Measurements from ENCODE around the gene MESP2. TPM values are rescaled to one million over a fixed set of nuclear protein-coding genes. Genes with fewer than 3 reads are reported as not detected.

Gene MESP2
- total RNA-seq, 2 donors from 2014 or later, result 0.22 to 1.3 TPM

DNA sequence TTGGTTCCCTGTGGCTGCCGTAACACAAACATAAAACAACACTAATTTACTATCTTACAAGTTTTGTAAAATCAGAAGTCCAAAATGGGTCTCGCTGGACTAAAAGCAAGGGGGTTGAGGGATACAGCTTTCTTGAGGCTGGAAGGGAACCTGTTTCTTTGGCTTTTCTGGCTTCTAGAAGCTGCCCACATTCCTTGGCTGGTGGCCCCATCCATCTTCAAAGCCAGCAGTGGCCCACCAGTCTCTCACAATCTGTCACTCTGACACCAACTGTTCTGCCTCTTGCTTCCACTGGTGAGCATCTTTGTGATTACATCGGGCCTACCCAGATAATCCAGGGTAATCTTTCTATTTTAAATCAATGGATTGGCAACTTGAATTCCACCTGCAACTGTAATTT lies 39.6 kb downstream of the MESP2 start:
- H3K36me3 ChIP-seq (ENCODE audit: control insufficient read depth, insufficient read depth, low read length), result no peaks in the 10 kb centered on the region
- peaks cover 9% of the 10 kb centered on the region for H3K9me3 ChIP-seq (ENCODE audit: control insufficient read depth, low read length)
- H3K9ac ChIP-seq (ENCODE audit: extremely low read depth, low read length, poor library complexity, severe bottlenecking), result no peak overlapping the region
- H3K36me3 Mint-ChIP-seq (ENCODE audit: low read depth), result no peaks in the 10 kb centered on the region
- H3K4me3 Mint-ChIP-seq, result peak overlapping the region; percentile 40
- peaks cover 57% of the 10 kb centered on the region for H3K27me3 ChIP-seq (ENCODE audit: control insufficient read depth, insufficient read depth, low read length, poor library complexity, severe bottlenecking)
- H3K4me1 Mint-ChIP-seq, result no peaks in the 10 kb centered on the region
- no peak overlapping the region for H3K27ac ChIP-seq (ENCODE audit: low read depth, low read length)
- 94 to 100% methylated on average over 2 to 3 of the region's 3 CpGs for WGBS, 2 experiments (ENCODE audit: insufficient coverage in 1 of 2, insufficient read length in 1 of 2)
- H3K27me3 Mint-ChIP-seq (ENCODE audit: insufficient read depth), result peaks cover 74% of the 10 kb centered on the region
- no peak overlapping the region for H3K4me3 ChIP-seq (ENCODE audit: low read length)
- TF ChIP-seq, protein P1, sequence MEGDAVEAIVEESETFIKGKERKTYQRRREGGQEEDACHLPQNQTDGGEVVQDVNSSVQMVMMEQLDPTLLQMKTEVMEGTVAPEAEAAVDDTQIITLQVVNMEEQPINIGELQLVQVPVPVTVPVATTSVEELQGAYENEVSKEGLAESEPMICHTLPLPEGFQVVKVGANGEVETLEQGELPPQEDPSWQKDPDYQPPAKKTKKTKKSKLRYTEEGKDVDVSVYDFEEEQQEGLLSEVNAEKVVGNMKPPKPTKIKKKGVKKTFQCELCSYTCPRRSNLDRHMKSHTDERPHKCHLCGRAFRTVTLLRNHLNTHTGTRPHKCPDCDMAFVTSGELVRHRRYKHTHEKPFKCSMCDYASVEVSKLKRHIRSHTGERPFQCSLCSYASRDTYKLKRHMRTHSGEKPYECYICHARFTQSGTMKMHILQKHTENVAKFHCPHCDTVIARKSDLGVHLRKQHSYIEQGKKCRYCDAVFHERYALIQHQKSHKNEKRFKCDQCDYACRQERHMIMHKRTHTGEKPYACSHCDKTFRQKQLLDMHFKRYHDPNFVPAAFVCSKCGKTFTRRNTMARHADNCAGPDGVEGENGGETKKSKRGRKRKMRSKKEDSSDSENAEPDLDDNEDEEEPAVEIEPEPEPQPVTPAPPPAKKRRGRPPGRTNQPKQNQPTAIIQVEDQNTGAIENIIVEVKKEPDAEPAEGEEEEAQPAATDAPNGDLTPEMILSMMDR (conservative IDR thresholded peaks at IDR 0.05), result no peak
- peaks cover 15% of the 10 kb centered on the region for H3K9me3 Mint-ChIP-seq
- no peaks in the 10 kb centered on the region for H3K4me1 ChIP-seq (ENCODE audit: control insufficient read depth, insufficient read depth, low read length)
- H3K27ac Mint-ChIP-seq, result no peak overlapping the region
- no peak for DNase-seq

DNA sequence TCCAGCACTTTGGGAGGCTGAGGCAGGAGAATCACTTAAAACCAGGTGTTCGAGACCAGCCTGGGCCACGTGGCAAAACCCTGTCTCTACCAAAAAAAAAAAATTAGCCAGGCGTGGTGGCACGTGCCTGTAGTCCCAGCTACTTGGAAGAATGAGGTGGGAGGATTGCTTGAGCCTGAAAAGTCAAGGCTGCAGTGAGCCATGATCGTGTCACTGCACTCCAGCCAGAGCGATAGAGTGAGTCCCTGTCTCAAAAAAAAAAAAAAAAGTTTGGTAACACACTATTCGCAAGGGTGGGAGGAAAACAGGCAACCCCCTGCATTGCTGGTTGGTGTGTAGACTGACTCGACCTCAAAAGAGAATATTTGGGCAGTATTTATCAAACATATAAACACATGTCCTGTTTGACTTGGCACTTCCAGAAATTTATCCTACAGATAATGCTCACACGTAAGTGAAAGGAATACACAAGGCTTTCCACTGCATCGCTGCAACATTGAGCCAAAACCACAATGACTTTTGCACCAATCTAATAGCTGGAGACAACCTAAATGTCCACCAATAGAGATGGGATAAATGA lies 41.7 kb downstream of the MESP2 start:
- H3K4me3 ChIP-seq (ENCODE audit: low read length), result no peak overlapping the region
- Mint-ChIP-seq H3K27me3 (ENCODE audit: insufficient read depth) (peaks cover 79% of the 10 kb centered on the region), H3K4me1 (no peaks in the 10 kb centered on the region), H3K36me3 (ENCODE audit: low read depth) (no peaks in the 10 kb centered on the region), H3K27ac (no peak overlapping the region), H3K9me3 (peaks cover 15% of the 10 kb centered on the region), H3K4me3 (no peak overlapping the region)
- H3K36me3 ChIP-seq (ENCODE audit: control insufficient read depth, insufficient read depth, low read length), result no peaks in the 10 kb centered on the region
- H3K9me3 ChIP-seq (ENCODE audit: control insufficient read depth, low read length), result peaks cover 9% of the 10 kb centered on the region
- 83 to 89% methylated on average over 5 to 10 of the region's 10 CpGs for WGBS, 2 experiments (ENCODE audit: insufficient coverage in 1 of 2, insufficient read length in 1 of 2)
- DNase-seq, result no peak
- H3K27ac ChIP-seq (ENCODE audit: low read depth, low read length), result no peak overlapping the region
- TF ChIP-seq, protein P1 (conservative IDR thresholded peaks at IDR 0.05), result no peak
- H3K4me1 ChIP-seq (ENCODE audit: control insufficient read depth, insufficient read depth, low read length), result no peaks in the 10 kb centered on the region
- H3K9ac ChIP-seq (ENCODE audit: extremely low read depth, low read length, poor library complexity, severe bottlenecking), result no peak overlapping the region
- peaks cover 53% of the 10 kb centered on the region for H3K27me3 ChIP-seq (ENCODE audit: control insufficient read depth, insufficient read depth, low read length, poor library complexity, severe bottlenecking)

DNA sequence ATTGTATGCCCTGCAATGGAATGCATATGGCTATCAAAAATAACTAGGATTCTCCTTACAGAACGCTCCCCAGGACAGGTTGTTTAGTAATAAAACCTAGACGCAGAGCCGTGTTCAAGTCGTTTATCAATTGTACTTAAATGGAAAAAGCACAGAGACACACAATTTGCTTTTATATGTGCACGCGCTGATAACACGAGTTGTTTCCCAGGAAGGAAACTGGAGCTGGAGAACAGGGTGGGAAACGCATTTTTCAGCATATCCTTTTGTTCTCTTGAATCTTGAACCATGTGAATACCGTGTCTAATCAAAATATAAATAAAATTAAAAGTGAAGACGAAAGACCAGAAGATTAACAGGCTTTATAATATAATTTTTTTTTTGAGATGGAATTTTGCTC lies 42.2 kb downstream of the MESP2 start:
- no peak overlapping the region for H3K4me3 Mint-ChIP-seq
- DNase-seq, result no peak
- H3K9me3 Mint-ChIP-seq, result peaks cover 15% of the 10 kb centered on the region
- no peak overlapping the region for H3K27ac Mint-ChIP-seq
- Histone ChIP-seq H3K36me3 (ENCODE audit: control insufficient read depth, insufficient read depth, low read length) (no peaks in the 10 kb centered on the region), H3K4me3 (ENCODE audit: low read length) (no peak overlapping the region), H3K4me1 (ENCODE audit: control insufficient read depth, insufficient read depth, low read length) (no peaks in the 10 kb centered on the region), H3K27me3 (ENCODE audit: control insufficient read depth, insufficient read depth, low read length, poor library complexity, severe bottlenecking) (peaks cover 48% of the 10 kb centered on the region), H3K9ac (ENCODE audit: extremely low read depth, low read length, poor library complexity, severe bottlenecking) (no peak overlapping the region), H3K9me3 (ENCODE audit: control insufficient read depth, low read length) (peaks cover 9% of the 10 kb centered on the region), H3K27ac (ENCODE audit: low read depth, low read length) (no peak overlapping the region)
- H3K4me1 Mint-ChIP-seq, result no peaks in the 10 kb centered on the region
- TF ChIP-seq, protein P1 (conservative IDR thresholded peaks at IDR 0.05), result no peak
- peaks cover 74% of the 10 kb centered on the region for H3K27me3 Mint-ChIP-seq (ENCODE audit: insufficient read depth)
- 85 to 89% methylated on average over 9 to 10 of the region's 10 CpGs for WGBS, 2 experiments (ENCODE audit: insufficient coverage in 1 of 2, insufficient read length in 1 of 2)
- H3K36me3 Mint-ChIP-seq (ENCODE audit: low read depth), result no peaks in the 10 kb centered on the region
